Measurements from ENCODE around the gene KLF16. TPM values are rescaled to one million over a fixed set of nuclear protein-coding genes. Genes with fewer than 3 reads are reported as not detected.
A peak's percentile ranks its signal among the peaks of the same experiment; 100 is the strongest.
"Not testable (repeated sequence)": the region's sequence is repeated elsewhere in the genome, so short reads cannot be mapped to it uniquely, and the experiment has no call there.

KLF16 gene
- total RNA-seq, 1 donor from 2014 or later, result 3.3 TPM

- DNase-seq, result no peak
Measured at GRCh38 chr19:1883784-1884183, 20.4 kb upstream of the KLF16 start.

GRCh38 chr19:1882786-1883692 lies 19.7 kb upstream of the KLF16 start:
- no peak for DNase-seq

GRCh38 chr19:1882089-1882785 lies 18.9 kb upstream of the KLF16 start:
- no peak for DNase-seq

- DNase-seq, result not testable (repeated sequence)
Measured at GRCh38 chr19:1881393-1882088, 18.2 kb upstream of the KLF16 start.

- DNase-seq, result no peak
Measured at GRCh38 chr19:1880611-1881392, 17.4 kb upstream of the KLF16 start.

- not testable (repeated sequence) for DNase-seq
Measured at GRCh38 chr19:1879982-1880381, 16.6 kb upstream of the KLF16 start.

GRCh38 chr19:1878583-1878982 lies 15.2 kb upstream of the KLF16 start:
- DNase-seq, result not testable (repeated sequence)

GRCh38 chr19:1877280-1877660 lies 13.9 kb upstream of the KLF16 start:
- not testable (repeated sequence) for DNase-seq

- not testable (repeated sequence) for DNase-seq
Measured at GRCh38 chr19:1876496-1877279, 13.3 kb upstream of the KLF16 start.

- peak; percentile 89 for DNase-seq
Measured at GRCh38 chr19:1875646-1876495, 12.5 kb upstream of the KLF16 start.

GRCh38 chr19:1875265-1875645 lies 11.9 kb upstream of the KLF16 start:
- DNase-seq, result not testable (repeated sequence)

GRCh38 chr19:1874554-1875185 lies 11.3 kb upstream of the KLF16 start:
- no peak for DNase-seq

GRCh38 chr19:1873524-1874473 lies 10.4 kb upstream of the KLF16 start:
- DNase-seq, result no peak

GRCh38 chr19:1872807-1873523 lies 9.6 kb upstream of the KLF16 start:
- no peak for DNase-seq

GRCh38 chr19:1871630-1872029 lies 8.3 kb upstream of the KLF16 start:
- no peak for DNase-seq

GRCh38 chr19:1871140-1871597 lies 7.8 kb upstream of the KLF16 start:
- DNase-seq, result no peak

GRCh38 chr19:1868971-1869370 lies 5.6 kb upstream of the KLF16 start:
- no peak for DNase-seq

- DNase-seq, result no peak
Measured at GRCh38 chr19:1867349-1867724, 4.0 kb upstream of the KLF16 start.

Measured in occipital lobe (tissue), 2 donors.